ENCODE measurements around the gene PAF1.

The PAF1 gene

GRCh38 chr19:39390751-39391437 is at the start of gene PAF1, which contains the start of gene MED29:
Gene PAF1 (minus strand): TSS chr19:39391106. CDS start chr19:39390864, 242 bp downstream.
Gene MED29 (plus strand): TSS chr19:39391378. CDS start chr19:39391423, 45 bp downstream.
- DNase-seq (ENCODE audit: low read depth in 2 of 2): peak; percentile 93 to 96

GRCh38 chr19:39438270-39438934 is 47.5 kb upstream of the PAF1 start:
- no peak for DNase-seq (ENCODE audit: low read depth in 2 of 2)

GRCh38 chr19:39436350-39436716 is 45.4 kb upstream of the PAF1 start:
- DNase-seq (ENCODE audit: low read depth in 2 of 2): no peak

DNA sequence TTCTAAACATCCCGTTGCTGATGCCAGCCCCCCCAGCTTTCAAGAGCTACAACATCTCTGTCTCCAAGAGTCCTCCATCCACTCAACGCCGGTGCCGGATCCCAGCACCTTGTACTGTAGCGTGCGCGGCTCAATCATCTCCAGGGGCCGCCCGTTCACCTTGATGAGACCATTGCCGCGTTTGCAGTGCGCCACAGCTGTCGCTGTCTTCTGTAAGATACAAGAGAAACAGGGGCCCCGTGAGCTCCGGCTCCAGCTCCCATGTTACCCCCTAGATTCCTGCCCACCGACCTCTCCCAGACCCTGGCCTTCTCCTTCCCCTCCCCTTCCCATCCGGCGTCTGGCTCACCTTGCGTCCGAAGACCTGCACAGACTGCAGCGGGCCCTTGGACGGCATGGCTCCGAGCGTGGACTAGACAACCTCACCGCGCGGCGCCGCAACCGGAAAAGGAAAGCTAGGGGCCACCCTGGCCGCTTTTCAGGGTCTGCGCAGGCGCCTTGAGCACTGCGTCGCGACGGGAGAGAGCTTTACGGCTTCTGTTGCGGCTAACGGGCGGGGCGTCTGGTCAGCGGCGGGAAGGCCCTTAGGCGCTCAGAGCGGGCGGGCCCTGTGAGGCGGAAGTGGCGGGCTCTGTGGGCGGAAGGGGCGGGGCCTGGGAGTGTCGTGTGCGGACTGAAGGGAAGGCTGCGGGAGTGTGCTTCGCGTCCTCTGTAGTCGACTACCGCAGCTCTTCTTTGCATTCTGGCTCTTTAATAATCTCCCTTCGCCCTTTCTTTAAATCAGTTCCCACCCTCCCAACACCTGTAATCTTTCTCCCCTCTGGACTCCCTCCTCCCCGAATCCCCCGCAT is 44.8 kb upstream of the PAF1 start, which contains the start of gene RPS16:
RPS16 (minus strand) TSS at position 451 of the 851 bp plus-strand sequence; CDS start at position 397, 54 bp downstream.
- DNase-seq (ENCODE audit: low read depth in 2 of 2): peak; percentile 99 to 100

GRCh38 chr19:39434123-39435076 is 43.5 kb upstream of the PAF1 start:
- DNase-seq (ENCODE audit: low read depth in 2 of 2): no peak

GRCh38 chr19:39433480-39434079 is 42.7 kb upstream of the PAF1 start:
- DNase-seq (ENCODE audit: low read depth in 2 of 2): no peak

DNA sequence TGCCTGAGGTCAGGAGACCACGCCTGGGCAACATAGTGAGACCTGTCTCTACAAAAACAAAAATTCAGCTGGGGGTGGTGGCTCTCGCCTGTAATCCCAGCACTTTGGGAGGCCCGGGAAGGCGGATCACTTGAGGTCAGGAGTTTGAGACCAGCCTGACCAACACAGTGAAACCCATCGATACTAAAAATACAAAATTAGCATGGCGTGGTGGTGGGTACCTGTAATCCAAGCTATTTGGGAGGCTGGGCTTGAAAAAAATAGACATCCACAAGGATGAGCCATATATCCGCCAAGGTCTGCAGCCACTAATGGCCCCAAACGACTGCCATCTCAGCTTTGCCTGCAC is 41.7 kb upstream of the PAF1 start:
- DNase-seq (ENCODE audit: low read depth in 2 of 2): no peak

DNA sequence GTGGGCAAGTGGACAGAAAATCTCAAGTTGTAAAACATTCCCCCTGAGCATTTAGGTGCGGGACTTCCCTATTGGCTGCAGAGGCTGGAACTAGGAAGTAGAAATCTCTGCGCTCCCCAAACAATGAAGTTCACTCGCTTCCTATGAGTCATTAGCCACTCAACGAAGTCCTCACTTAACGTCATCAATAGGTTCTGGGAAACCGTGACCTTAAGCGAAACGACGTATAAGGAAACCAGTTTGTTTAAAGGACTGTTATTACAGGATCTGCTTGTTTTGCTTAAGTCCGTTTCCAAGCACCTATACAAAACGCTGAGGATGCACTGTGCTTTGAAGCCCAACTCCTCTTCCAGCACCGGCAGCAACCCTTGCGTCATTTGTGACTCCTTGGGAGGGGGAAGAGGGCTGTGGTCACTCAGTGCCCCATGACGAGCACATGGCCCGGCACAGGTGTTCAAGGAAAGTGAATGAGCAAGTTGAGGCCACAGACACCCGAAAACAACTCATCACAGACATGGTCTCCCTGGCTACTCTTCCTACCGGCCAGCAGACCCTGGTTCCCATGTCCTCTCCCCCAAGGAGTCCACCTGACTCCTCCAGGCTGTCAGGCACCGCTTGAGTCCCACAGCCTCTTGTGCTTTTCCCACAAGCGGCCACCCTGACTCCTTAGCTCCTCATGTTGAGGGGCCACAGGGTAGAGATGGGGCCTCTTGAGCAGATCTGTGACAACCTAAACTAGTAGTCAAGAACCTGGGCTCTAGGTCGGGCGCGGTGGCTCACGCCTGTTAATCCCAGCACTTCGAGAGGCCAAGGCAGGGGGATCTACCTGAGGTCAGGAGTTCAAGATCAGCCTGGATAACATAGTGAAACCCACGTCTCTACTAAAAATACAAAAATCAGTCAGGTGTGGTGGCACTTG is 40.0 kb upstream of the PAF1 start:
- DNase-seq (ENCODE audit: low read depth in 2 of 2): no peak

DNA sequence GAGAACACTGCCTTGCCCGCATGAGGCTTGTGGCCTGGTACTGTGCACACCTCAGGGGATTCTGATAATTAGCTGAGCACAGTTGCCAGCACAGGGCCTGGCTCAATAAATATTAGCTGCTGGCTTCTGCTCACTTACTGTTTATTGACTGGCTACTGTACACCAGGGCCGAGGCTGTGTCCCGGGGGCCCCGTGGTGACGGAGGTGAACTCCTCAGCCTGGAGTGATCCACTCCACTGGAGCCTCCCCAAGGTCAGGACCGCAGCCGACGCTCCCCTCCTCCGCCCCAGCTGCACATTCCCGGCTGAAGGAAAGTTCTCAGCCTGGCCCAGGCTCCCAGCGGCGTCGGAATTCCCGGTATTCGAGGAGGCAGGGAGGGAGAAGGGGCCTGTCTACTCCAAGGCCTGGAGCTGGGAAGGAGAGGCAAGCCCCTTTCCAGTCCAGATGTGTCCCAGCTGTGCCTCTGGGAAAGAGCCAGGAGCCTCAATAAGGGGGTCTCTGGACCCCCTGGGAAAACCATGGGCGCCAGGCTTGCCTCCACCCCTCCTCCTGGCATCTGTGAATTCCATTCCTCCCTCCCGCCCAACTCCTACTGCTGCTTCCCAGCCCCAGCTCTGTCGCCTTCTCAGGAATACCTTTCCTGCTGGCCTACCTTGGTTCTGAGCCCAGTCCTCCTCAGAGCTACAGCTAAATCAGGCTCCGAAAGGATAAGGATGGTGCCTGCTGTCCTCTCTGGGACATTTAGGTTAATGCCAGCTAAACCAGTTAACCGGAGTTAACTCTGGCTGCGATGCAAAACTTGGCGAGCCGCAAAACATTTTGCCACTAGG is 37.6 kb upstream of the PAF1 start:
- DNase-seq (ENCODE audit: low read depth in 2 of 2): no peak

DNA sequence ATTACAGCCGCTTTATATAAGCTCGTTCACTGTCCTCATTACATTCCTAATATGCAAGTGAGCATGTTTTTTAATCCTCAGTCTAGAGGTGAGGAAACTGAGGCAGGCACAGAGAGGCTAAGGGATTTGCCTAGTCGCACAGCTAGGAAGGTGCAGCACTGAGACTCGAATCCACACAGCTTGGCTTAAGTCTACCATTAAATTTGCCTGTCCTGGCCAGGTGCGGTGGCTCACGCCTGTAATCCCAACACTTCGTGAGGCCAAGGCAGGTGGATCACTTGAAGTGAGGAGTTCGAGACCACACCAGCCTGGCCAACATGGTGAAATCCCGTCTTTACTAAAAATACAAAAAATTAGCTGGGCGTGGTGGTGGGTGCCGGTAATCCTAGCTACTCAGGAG is 36.8 kb upstream of the PAF1 start:
- no peak for DNase-seq (ENCODE audit: low read depth in 2 of 2)

DNA sequence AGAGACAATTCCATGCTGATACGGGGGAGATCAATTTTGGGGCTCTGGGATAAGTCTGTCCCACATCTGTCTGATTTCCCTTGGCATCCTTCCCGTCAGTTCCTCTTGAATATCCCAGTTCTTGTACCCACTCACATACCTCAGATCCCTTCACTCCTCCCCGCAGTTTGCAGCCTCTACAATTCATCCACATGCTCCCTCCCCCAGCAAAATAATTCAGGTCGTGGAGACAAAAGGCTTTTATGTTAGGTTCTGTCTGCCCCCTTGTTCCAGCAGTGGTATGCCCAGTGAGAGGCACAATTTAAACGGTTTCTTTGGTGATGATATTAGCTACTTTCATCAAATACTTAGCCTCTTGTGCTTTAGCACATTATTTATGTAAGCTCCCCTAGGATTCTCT is 35.3 kb upstream of the PAF1 start:
- DNase-seq (ENCODE audit: low read depth in 2 of 2): no peak

DNA sequence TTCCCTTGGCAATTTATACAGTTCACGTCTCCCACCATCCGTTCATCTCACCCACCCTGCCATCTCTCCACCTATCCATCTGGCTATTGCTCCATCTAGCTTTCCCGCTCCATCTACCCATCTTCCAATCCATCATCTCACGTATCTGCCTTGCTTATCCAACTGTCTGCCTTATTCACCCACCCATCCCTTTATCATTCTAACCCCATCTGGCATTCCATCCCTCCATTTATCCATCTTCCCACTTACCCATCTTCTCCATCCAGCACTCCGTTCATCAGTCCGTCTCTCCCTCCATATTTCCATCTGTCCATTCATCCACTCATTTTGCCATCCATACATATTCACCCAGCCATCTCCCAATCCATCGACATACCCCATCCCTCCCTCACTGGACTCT is 34.8 kb upstream of the PAF1 start:
- no peak for DNase-seq (ENCODE audit: low read depth in 2 of 2)

- DNase-seq (ENCODE audit: low read depth in 2 of 2): no peak
Measured at GRCh38 chr19:39424934-39425333, 34.0 kb upstream of the PAF1 start.

DNA sequence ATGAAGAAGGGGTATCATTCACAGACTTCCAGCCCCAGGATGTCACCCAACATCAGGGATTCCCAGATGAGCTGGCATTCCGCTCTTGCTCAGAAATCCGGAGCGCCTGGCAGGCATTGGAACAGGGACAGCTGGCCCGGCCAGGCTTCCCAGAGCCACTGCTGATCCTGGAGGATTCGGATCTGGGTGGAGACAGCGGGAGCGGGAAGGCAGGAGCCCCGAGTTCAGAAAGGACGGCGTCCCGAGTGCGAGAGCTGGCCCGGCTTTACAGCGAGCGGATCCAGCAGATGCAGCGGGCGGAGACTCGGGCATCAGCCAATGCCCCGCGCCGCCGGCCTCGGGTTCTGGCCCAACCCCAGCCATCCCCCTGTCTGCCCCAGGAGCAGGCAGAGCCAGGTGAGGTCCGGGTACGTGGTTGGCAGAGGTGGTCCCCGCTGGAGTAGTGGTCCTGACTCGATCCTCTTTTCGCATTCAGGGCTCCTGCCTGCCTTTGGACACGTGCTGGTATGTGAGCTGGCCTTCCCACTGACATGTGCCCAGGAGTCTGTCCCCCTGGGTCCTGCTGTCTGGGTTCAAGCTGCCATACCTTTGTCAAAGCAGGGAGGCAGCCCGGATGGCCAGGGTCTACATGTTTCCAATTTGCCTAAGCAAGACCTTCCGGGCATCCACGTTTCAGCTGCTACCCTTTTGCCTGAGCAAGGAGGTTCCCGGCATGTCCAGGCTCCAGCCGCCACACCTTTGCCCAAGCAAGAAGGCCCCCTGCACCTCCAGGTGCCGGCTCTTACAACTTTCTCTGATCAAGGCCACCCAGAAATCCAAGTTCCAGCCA is 32.6 kb upstream of the PAF1 start:
- DNase-seq (ENCODE audit: low read depth in 2 of 2): no peak

GRCh38 chr19:39422020-39422419 is 31.1 kb upstream of the PAF1 start:
- no peak for DNase-seq (ENCODE audit: low read depth in 2 of 2)

DNA sequence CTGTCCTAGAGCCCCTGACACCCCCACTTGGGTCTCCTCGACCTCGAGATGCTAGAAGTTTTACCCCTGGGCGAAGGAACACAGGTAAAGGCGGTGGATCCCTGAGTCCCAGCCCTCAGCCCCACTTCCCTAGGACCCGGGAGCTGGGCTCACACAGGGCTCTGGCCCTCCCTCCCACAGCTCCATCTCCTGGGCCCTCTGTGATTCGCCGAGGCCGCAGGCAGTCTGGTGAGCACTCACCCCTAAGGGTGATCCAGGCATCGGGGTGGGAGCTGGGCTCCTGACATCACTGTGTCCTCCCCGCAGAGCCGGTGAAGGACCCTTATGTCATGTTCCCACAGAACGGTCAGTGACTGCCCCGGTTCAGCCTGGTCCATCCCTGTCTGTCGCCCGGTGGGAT is 29.9 kb upstream of the PAF1 start:
- no peak for DNase-seq (ENCODE audit: low read depth in 2 of 2)

DNA sequence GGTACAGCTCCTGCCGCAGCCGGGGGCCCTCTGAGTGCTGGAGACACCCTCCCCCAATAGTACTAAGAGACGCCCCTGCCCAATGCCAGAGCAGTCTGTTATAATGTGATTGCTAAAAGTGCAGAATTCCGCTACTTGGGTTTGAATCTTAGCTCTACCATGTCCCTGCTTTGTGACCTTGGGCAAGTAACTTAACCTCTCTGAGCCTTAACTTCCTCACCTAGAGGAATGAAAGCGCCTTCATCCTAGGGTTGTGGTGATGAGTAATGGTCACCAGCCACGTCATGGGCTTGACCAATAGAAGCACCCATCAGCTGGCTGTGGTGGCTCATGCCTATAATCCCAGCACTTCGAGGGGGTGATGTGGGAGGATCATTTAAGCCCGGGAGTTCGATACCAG is 28.1 kb upstream of the PAF1 start:
- no peak for DNase-seq (ENCODE audit: low read depth in 2 of 2)

Measured in stimulated activated CD8-positive, alpha-beta memory T cell treated with anti-CD3 and anti-CD28 coated beads, Interleukin-7, amount 100 ng/mL, for 4 hours (primary cell).